Measurements from ENCODE around the gene PARVA.
A peak's percentile ranks its signal among the peaks of the same experiment; 100 is the strongest.
"Not testable (repeated sequence)": the region's sequence is repeated elsewhere in the genome, so short reads cannot be mapped to it uniquely, and the experiment has no call there.

PARVA gene

DNA sequence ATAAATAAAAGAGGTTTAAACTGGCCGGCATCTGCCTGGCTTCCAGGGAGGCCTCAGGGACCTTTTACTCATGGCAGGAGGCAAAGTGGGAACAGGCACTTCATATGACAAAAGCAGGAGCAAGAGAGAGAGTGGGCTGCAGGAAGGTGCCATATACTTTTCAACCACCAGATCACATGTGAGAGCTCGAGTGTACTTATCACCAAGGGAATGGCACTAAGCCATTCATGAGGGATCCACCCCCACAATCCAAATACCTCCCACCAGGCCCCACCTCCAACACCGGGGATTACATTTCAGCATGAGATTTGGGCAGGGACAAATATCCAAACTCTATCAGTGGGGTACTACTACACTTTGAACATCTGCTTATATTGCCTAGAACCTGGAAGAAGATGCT lies 126.5 kb downstream of the PARVA start:
- DNase-seq (ENCODE audit: low read depth): no peak

DNA sequence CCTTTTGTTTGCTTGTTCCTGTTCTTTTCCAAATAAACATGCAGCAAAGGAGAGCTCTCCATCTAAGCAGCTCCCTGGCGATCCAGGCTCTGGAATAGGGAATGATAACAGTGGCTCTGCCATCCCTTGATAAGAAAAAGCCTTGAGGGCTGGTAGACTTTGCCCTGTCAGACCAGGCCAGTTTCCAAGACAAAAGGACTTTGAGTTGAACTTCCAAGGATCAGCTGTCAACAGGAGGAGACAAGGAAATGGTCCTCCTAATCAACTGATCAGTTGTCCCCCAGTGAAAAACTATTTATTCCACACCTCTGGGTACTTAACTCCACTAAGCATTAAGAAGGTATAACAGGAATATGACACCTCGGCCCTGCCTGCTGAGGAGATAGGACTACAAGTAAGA lies 127.8 kb downstream of the PARVA start:
- DNase-seq (ENCODE audit: low read depth): no peak

- no peak for DNase-seq (ENCODE audit: low read depth)
These were observed 129.1 kb downstream of the PARVA start for GRCh38 chr11:12506404-12506921.

DNA sequence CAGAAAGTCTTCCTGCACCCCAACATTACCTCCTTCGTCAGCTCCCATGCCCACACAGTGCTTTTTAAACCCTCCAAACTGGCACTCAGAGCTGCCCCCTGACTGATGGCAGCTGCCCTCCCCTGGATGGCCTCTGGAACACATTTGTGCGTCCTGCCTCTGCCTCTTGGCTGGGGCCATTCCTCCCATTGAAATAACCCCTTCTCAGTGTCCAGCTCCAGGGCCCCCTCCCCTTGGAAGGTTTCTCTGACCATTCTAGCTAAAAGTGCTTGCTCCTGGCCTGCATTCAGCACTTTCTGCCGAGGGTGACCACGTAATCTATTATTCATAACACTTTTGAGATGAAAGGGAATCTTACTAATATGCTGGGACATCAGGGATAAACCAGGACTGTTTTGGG lies 130.0 kb downstream of the PARVA start:
- DNase-seq (ENCODE audit: low read depth): no peak

GRCh38 chr11:12508151-12508751 lies 130.9 kb downstream of the PARVA start:
- peak; percentile 70 for DNase-seq (ENCODE audit: low read depth)

DNA sequence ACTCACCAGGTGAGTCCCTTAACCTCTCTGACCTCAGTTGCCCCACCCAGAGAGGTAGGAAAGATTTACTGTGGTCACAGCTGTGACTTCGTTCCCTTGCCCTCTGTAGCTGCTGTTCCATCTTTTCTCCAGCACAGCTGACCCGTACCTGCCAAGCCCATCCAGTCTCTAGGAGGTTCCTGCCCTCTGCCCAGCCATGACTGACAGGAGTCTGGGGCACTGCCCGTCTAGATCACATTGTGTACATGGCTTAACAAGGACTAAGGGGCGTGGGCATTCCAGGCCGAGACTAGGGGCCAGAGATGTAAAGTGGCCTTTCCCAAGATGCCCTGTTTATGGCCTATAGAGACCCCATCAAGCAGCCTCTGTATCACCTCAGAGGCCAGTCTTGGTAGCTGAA lies 132.0 kb downstream of the PARVA start:
- no peak for DNase-seq (ENCODE audit: low read depth)

DNA sequence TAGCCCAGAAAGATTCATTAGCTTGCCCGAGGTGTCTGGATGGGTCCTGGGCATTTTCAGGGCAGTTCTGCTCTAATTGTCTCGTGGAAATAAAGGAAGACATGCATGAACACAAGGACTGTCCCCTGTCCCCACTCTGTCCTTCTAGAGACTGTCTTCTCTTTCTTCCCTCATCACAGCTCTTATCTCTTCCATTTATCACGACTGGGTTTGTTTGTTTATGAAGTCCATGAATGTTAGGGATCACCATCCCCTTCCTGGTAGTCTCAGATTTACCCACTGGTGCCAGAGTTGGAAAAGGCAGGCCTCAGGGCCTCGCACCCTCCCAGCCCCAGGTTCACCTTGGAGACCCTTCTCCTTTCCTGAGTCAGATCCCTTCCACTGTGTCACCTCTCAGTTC lies 134.8 kb downstream of the PARVA start:
- DNase-seq (ENCODE audit: low read depth): no peak

DNA sequence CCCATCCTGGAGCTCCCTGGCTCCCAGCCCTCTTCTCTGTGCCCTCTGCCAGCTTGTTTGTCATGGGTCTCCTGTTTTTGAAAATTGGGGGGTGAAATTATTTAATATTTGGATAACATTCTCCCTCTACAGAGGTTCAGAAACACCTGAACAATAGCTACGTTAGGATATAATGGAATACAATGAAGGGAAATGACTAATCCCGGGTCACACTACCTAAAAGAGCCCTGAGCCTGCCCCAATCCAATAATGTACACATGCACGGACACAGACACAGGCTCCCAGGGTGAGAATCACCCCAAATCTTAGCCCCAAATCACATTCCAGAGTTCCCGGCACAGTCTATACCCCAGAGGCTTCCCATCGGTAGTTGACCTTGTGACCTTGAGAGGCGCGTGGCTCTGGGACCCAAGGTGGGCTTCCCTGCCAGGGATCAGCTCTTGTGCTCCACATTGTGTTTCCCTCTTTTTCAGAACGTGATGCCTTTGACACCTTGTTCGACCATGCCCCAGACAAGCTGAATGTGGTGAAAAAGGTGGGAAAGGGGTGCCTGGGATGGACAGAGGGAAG lies 135.5 kb downstream of the PARVA start:
- no peak for DNase-seq (ENCODE audit: low read depth)

- DNase-seq (ENCODE audit: low read depth): no peak
These were observed 139.2 kb downstream of the PARVA start for GRCh38 chr11:12516387-12517105.

DNA sequence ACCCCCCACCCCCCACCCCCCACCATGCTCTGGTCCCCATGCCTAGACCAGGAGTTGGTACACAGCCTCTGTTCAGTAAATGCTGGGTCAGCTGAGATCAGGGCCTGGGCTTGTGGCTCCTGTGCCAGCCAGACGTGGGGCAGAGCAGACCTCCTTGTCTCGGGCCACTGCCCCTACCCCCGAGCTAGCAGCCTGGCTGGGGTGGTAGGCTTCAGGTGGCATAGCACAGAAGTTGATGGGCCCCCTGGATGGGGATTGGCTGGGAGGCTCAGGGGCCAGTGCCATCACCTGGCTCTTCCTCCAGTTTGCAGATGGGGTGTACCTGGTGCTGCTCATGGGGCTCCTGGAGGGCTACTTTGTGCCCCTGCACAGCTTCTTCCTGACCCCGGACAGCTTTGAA lies 139.9 kb downstream of the PARVA start:
- DNase-seq (ENCODE audit: low read depth): no peak

- no peak for DNase-seq (ENCODE audit: low read depth)
These were observed 140.4 kb downstream of the PARVA start for GRCh38 chr11:12517741-12518140.

DNA sequence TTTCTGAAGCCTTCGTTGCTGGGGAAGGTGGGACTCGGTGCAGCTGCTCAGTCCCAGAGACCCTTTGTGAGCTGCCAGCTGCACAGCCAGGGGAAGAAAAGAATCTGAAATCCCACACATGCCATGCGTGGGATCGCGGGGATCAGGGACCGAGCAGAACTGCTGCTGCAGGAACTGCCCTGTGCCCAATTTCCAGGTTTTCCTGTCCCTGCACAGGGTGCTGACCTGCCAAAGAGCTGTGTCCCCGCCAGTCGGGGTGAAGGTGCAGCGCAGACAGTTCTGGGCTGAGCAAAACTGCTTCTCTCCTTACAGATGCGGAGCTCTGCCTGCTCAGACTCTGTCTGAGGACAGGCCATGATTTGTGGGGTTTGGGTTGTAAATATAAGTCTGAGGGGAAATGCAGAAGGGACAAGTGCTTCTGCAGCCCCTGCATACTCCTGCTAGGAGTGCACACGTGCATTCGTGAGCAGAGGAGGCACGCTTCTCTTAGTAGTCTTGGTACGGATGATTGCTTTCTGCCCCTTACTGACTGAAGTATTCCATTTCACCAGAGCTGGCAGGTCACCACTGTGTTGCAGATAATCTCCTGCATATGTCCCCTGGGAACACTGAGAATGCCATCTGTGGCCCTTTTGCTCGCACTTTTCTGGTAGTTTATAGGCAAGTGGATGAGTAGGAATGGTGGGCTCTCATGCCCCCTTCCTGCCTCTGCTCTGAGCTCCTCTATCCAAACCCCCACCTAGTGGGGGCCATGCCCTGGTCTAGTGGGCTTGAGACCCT lies 141.4 kb downstream of the PARVA start:
- no peak for DNase-seq (ENCODE audit: low read depth)

DNA sequence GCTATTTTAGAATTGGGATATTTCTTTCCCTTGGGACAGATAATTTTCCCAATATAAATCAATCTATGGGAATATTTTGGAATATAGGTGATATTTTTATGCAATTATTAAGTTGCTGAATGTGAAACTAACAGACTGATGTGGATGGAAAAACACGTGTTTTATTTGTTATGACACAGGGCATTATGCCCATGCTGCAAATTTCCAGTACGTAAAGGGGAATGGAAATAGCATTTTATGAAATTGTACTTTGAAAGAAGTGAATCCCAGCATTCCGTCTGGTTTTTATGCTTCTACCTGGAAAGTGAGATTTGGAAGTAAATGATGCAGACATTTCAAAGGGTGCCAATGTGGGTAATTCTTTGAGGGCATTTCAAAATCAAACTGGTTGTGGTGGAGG lies 142.7 kb downstream of the PARVA start:
- DNase-seq (ENCODE audit: low read depth): no peak

DNA sequence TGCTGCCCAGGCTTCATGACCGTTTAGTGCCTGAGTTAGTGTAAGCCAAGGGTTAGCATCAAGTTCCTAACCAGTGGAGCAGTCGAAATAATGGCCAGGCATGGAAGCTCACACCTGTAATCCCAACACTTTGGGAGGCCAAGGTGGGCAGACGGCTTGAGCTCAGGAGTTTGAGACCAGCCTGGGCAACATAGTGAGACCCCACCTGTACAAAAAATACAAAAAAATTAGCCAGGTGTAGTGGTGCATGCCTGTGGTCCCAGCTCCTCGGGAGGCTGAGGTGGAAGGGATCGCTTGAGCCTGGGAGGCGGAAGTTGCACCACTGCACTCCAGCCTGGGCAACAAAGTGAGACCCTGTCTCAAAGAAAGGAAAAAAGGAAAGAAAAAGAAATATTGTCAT lies 143.2 kb downstream of the PARVA start:
- not testable (repeated sequence) for DNase-seq (ENCODE audit: low read depth)

DNA sequence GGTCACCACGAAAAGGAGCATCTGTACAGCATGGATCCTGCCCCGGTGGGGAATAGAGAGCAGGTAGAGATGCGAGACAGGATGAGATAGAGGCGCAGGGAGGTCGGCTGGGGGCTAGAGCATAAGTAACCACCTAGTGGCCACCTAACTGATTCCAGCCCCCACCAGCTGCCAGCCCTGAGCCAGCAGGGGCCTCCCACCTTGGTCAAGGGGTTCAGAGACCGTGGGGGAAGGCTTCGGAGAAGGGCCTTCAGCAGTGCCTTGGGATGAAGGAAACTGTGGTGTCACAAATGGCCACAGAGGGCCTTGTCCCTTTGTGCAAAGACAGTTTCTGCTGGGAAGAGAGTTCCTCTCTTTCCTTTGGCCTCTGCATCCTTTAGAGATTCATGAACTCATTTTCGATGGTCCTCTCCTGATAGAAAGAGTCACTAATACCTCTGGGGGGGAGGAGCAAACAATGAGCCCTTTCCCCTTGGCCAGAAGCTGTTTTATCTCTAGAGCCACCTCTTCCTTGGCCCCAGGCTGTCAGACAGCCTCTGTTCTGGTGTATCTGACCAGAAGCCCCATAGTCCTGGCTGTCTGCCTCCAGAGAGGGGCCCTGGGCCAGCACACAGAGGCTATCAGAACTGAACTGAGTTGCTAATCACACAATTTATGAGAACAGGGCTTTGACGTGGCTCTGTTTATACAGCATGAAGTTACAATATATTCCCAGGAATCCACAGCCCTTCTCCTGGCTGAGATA lies 146.0 kb downstream of the PARVA start:
- no peak for DNase-seq (ENCODE audit: low read depth)

GRCh38 chr11:12524865-12525264 lies 147.5 kb downstream of the PARVA start:
- no peak for DNase-seq (ENCODE audit: low read depth)

DNA sequence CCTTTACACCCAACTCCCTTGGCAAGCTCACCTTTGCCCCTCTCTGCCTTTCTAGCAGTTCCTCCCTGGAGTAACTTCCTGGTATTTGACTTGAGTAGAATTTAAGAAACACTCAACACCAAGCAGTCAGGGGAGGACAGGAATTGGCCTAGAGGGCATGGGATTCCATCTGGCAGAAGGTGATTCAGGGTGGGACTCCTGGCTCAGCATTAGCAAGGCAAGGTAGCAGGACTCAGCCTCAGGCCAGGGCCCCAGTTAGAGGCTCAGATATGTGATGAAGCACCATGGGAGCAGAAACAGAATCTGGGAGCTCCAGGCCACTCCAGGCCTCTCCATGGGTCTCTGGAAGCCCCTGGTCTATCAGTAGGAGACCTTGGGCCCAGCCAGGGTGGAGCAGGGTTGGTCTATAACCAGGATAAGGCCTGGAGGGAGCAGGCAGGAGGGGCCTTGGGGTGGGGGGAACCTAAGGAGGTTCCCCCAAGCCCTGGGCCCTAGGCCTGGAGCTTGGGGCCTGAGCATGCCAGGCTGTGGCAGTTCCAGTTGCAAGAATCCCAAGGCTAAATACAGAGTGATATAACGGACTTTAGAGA lies 148.2 kb downstream of the PARVA start:
- DNase-seq (ENCODE audit: low read depth): no peak

DNA sequence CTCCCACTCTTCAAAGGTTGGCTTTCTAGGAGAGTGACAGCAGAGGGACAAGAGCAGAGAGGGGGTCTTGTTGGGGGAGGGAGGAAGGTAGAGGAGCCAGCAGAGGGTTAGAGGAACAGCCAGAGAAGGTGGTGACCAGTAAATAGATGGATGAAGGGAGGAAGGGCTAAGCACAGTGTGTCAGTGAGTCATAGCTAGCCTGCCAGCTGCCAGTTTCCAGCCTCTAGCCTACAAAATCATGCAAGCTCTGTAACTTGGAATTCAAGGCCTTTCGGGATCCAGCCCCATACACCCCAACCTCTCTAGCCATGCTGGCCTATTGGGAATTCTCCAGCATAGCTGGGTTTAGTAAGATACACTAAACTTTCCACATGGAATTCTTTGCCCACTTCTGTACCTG lies 149.4 kb downstream of the PARVA start:
- peak; percentile 42 for DNase-seq (ENCODE audit: low read depth)

DNA sequence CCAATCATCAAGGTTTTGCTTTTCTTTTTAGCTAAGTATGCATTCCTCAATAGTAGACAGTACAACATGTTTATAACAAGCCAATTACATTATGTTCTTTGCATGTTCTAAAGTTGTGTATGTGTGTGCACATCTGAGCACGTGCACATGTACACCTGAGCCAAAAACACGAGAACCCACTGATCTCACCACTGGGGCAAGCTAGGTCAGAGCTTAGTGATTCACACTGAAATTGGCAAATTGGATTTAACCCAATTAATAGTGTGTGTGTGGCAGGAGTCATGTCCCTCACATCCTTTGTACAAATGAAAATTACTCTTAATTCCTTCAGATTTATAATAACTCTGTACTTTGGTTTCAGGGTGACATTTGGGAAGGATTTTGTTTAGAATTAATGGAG lies 151.1 kb downstream of the PARVA start:
- DNase-seq (ENCODE audit: low read depth): no peak

DNA sequence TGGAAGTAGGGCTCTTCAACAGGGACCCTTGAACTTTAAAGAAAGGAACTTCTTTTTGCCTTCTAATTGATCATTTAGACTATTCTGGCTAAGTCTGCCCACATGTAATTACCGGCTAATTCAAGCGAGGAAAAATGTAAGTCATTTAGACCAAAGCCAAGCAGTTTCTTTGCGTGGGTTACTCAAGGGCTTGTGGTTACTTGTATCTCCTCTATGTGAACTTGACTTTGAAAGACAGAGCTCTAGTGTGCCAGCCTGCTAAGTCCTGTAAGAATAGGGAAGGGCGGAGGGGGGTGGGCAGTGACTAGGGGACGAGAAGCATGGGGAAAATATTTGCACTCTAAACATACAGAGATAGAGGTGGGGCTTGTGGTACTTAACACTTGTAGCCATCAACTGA lies 151.7 kb downstream of the PARVA start:
- DNase-seq (ENCODE audit: low read depth): no peak

DNA sequence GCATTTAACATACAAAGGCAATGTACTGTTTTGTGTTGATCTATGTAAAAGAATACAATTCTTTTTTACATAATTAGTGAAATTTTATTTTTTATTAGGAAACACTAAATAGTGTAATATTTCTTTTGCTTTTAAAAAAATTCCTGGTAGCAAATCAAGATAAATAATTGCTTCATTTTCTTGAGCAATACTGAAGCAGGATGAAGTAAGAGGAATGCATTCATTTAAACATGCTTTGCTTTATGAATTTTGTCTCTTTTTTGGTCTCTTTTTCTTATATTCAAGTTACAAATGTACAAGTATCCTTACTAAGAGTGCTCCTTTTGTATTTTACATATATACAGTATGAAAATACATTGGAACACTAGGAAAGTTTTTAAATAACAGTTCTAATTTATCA lies 152.4 kb downstream of the PARVA start:
- DNase-seq (ENCODE audit: low read depth): no peak

DNA sequence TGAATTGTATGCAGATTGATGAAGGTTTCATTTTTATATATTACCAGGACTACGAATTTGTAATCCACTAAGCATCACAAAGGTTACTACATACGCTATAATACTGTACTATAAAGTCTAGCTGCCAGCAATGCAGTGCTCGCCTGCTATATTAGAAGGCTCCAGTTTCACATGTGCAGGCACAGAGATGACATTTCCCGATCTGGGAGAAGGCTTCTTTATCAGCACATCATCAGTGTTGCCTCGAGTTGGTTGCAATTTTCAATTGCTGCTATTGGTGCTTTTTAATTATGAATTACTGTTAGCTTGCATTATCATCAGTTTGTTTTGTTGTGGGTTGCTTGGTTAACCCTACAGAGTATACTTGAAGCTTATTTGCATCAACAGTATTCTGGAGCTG lies 153.6 kb downstream of the PARVA start:
- no peak for DNase-seq (ENCODE audit: low read depth)
